Coronary artery (tissue), 2 donors: ENCODE measurements around the gene LAS1L.
"Not testable (repeated sequence)": the region's sequence is repeated elsewhere in the genome, so short reads cannot be mapped to it uniquely, and the experiment has no call there.

ENCODE experiments used
- DNase-seq: peaks from one replicate; pipeline ENCODE4 v3.0.0-alpha.2; 2017; ENCODE audit warnings: low spot score
- H3K27ac ChIP-seq, 2 donors: fragments of 200-600 bp; sonication (generic); one replicate each; pipeline ENCODE4 v1.5.1; 2016 to 2019
- H3K4me3 ChIP-seq: fragments of 200-600 bp; sonication (generic); 2 replicates; pipeline ENCODE4 v1.5.1; 2016; ENCODE audit warnings: mild to moderate bottlenecking, moderate library complexity
- TF ChIP-seq, protein P1 (sequence below): fragments of 200-600 bp; sonication (generic); IDR thresholded peaks from one replicate; pipeline ENCODE4 v1.5.1; 2019; ENCODE audit warnings: antibody characterized with exemption

Gene LAS1L

DNA sequence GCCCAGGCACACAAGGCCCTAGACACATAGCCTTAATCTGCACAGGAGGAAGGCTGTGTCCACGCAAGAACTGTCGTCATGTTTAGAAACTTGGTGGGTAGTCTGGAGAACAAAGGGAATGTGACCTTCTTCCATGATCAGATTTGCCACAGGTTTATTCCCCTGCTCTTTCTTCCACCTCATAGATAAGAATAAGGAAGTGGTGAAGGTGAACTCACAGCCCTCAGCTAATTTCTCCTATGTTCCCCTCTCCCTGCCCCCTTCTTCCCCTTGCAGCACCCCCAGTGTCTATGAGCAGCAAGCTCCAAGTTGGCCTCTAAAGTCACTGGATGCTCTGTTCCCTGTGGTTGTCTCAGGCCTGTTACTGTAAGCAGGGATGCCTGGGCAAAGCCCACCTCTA, 39.8 kb upstream of the LAS1L start:
- TF ChIP-seq, protein P1, sequence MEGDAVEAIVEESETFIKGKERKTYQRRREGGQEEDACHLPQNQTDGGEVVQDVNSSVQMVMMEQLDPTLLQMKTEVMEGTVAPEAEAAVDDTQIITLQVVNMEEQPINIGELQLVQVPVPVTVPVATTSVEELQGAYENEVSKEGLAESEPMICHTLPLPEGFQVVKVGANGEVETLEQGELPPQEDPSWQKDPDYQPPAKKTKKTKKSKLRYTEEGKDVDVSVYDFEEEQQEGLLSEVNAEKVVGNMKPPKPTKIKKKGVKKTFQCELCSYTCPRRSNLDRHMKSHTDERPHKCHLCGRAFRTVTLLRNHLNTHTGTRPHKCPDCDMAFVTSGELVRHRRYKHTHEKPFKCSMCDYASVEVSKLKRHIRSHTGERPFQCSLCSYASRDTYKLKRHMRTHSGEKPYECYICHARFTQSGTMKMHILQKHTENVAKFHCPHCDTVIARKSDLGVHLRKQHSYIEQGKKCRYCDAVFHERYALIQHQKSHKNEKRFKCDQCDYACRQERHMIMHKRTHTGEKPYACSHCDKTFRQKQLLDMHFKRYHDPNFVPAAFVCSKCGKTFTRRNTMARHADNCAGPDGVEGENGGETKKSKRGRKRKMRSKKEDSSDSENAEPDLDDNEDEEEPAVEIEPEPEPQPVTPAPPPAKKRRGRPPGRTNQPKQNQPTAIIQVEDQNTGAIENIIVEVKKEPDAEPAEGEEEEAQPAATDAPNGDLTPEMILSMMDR: no peak
- Histone ChIP-seq H3K4me3 (no peak overlapping the region), H3K27ac (no peak overlapping the region)
- no peak for DNase-seq

DNA sequence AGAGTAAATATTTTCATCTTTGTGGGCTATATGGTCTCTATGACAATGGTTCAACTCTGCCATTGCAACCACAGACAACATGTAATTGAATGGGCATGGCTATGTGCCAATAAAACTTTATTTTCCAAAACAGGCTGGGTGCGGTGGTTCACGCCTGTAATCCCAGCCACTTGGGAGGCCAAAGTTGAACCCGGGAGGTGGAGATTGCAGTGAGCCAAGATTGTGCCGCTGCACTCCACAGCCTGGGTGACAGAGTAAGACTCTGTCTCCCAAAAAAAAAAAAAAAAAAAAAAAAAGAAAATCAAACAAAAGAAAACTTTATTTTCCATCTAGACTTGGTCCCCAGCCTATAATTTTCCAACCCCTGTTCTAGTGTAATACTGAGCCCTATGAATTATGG, 38.4 kb upstream of the LAS1L start:
- no peak for DNase-seq
- Histone ChIP-seq H3K27ac (no peak overlapping the region), H3K4me3 (no peak overlapping the region)
- TF ChIP-seq, protein P1: no peak

DNA sequence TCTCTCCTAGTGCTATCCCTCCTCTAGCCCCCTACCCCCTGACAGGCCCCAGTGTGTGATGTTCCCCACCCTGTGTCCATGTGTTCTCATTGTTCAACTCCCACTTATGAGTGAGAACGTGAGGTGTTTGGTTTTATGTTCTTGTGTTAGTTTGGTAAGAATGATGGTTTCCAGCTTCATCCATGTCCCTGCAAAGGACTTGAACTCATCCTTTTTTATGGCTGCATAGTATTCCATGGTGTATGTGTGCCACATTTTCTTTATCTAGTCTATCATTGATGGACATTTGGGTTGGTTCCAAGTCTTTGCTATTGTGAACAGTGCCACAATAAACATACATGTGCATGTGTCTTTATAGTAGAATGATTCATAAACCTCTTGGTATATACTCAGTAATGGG, 28.3 kb upstream of the LAS1L start:
- H3K27ac ChIP-seq, H3K4me3 ChIP-seq, DNase-seq: not testable (repeated sequence)

DNA sequence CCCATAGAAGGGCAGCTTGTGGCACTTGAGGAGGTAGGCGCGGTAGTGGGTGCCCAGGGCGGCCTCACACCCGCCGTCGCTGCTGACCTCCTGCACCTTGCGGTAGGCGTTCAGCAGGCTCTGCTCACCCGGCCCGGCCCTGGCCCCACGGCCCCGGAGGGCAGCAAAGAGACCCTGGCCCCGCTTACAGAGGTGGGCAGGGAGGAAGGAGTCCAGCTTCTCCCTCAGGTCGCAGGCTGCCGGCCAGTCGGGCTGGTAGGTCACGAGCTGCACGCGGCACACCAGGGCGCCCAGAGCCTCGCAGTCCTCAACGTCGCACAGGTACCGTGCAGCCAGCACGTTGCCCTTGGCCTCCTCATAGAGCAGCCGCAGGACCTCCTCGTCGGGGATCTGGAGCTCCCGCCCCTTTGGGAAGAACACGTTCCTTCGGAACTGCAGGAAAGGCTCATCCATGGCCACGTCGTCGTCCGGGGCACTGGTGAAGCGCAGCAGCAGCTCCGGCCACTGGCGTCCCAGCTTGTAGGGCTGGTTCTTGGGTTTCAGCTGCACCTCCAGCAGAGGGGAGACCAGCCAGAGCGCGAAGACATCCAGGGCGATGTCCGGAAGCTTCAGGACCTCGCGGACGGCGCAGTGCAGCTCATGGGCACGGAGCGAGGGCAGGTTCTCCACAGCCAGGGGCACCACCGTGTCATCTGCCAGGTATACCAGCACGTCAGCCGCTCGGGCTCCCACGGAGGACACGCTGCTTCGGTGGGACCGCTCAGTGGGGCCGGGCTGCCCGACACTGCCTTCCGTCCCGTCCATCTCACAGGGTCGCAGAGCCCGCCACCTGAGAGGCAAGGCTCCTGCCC, 17.1 kb upstream of the LAS1L start:
- Histone ChIP-seq H3K27ac (no peak overlapping the region), H3K4me3 (no peak overlapping the region)
- TF ChIP-seq, protein P1: no peak
- no peak for DNase-seq

DNA sequence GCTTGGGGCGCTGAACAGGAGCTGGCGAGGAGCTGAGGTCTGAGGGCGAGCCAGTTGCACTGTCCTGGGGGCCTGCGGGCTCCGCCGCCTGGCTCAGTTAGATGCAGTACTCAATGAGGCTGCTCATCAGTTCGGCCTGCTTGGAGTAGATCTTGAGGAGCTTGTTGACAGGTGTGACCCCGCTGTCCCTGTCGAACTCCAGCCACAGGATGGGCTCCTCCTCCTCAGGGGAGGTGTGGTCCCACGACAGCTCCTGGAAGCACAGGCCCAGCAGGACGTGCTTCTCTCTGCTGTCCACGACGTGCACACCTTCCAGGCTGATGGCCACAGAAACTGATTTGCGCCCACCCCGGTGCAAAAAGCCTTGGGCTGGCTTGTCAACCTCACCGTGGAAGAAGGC, 16.5 kb upstream of the LAS1L start:
- TF ChIP-seq, protein P1: no peak
- H3K4me3 ChIP-seq: no peak overlapping the region
- H3K27ac ChIP-seq: no peak overlapping the region
- DNase-seq: no peak

DNA sequence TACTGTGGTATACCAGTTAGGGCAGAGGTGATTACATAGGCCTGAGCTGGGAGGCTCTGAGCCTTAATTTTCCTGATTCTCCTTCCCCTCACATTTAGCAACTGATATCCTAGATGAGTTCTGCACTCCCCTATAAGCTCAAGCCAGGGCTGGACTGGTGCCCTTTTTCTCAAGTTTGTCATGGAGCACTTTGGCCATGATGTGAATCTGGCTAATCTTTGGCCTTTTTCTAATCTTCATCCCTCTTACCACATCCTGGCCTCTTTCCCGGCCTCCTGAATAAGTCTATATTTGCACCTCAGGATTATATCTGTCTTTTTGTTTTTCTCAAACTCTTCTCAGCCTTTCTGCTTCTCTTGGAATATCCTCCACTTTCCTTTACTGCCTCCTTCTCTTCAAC, 10.9 kb upstream of the LAS1L start:
- TF ChIP-seq, protein P1: no peak
- H3K4me3 ChIP-seq: no peak overlapping the region
- DNase-seq: no peak
- H3K27ac ChIP-seq: no peak overlapping the region

DNA sequence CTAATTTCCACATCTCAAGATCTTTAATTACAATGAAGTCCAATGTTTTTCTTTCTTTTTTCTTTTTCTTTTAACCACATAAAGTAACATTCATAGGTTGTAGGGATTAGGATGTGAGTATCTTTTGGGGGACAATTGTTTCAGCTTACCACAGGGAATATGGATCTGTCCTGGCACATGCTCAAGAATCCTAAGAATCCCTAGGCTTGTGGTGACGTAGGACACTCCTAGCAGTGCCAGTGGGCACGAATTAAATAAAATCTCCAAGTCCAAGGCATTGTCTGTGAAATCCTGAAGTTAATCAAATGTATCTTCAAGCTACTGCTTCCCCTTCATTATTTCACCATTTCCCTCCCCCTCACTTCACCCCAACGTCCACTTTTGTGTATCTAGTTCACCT, 2.6 kb upstream of the LAS1L start:
- Histone ChIP-seq H3K4me3 (no peak overlapping the region), H3K27ac (no peak overlapping the region)
- TF ChIP-seq, protein P1: no peak
- no peak for DNase-seq
